ENCODE measurements around the gene NRIP1. TPM values are rescaled to one million over a fixed set of nuclear protein-coding genes. Genes with fewer than 3 reads are reported as not detected.
"Not testable (repeated sequence)": the region's sequence is repeated elsewhere in the genome, so short reads cannot be mapped to it uniquely, and the experiment has no call there.

Gene NRIP1
- total RNA-seq, 4 donors from 2014 or later: 21.5 to 30.7 (median 28.2) TPM

GRCh38 chr21:14942801-14943490 is 121.9 kb downstream of the NRIP1 start:
- H3K27me3 ChIP-seq: no peaks in the 10 kb centered on the region
- WGBS, 2 donors (ENCODE audit: low coverage in 1 of 2): 58 to 69% methylated on average over 2 of the region's 2 CpGs
- no peaks in the 10 kb centered on the region for H3K36me3 ChIP-seq
- no peak overlapping the region for H3K27ac ChIP-seq
- no peak for ATAC-seq
- H3K4me3 ChIP-seq: no peak overlapping the region
- TF ChIP-seq, protein P1, sequence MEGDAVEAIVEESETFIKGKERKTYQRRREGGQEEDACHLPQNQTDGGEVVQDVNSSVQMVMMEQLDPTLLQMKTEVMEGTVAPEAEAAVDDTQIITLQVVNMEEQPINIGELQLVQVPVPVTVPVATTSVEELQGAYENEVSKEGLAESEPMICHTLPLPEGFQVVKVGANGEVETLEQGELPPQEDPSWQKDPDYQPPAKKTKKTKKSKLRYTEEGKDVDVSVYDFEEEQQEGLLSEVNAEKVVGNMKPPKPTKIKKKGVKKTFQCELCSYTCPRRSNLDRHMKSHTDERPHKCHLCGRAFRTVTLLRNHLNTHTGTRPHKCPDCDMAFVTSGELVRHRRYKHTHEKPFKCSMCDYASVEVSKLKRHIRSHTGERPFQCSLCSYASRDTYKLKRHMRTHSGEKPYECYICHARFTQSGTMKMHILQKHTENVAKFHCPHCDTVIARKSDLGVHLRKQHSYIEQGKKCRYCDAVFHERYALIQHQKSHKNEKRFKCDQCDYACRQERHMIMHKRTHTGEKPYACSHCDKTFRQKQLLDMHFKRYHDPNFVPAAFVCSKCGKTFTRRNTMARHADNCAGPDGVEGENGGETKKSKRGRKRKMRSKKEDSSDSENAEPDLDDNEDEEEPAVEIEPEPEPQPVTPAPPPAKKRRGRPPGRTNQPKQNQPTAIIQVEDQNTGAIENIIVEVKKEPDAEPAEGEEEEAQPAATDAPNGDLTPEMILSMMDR (IDR thresholded peaks at IDR 0.05): no peak
- no peak for TF ChIP-seq POLR2AphosphoS5 (IDR thresholded peaks at IDR 0.05)
- no peak for TF ChIP-seq EP300 (IDR thresholded peaks at IDR 0.05)
- TF ChIP-seq POLR2A (IDR thresholded peaks at IDR 0.05): no peak
- peaks cover 0 to 6% (median 0%) of the 10 kb centered on the region in 3 donors for H3K9me3 ChIP-seq
- H3K4me1 ChIP-seq: no peaks in the 10 kb centered on the region

DNA sequence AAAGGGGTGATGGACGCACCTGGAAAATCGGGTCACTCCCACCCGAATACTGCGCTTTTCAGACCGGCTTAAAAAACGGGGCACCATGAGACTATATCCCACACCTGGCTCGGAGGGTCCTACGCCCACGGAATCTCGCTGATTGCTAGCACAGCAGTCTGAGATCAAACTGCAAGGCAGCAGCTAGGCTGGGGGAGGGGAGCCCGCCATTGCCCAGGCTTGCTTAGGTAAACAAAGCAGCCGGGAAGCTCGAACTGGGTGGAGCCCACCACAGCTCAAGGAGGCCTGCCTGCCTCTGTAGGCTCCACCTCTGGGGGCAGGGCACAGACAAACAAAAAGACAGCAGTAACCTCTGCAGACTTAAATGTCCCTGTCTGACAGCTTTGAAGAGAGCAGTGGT is 137.5 kb downstream of the NRIP1 start:
- H3K4me3 ChIP-seq, H3K36me3 ChIP-seq, ATAC-seq, H3K4me1 ChIP-seq, H3K9me3 ChIP-seq, H3K27ac ChIP-seq, H3K27me3 ChIP-seq: not testable (repeated sequence)
- no CpG with 5 or more reads among the region's 13 CpGs for WGBS, 2 donors (ENCODE audit: low coverage in 1 of 2)

- H3K36me3 ChIP-seq: no peaks in the 10 kb centered on the region
- TF ChIP-seq EP300 (IDR thresholded peaks at IDR 0.05) (no peak), POLR2AphosphoS5 (IDR thresholded peaks at IDR 0.05) (no peak), POLR2A (IDR thresholded peaks at IDR 0.05) (no peak)
- TF ChIP-seq, protein P1 (IDR thresholded peaks at IDR 0.05): no peak
- H3K27me3 ChIP-seq: no peaks in the 10 kb centered on the region
- WGBS, 2 donors (ENCODE audit: low coverage in 1 of 2): 39 to 51% methylated on average over 3 of the region's 3 CpGs
- no peak overlapping the region for H3K27ac ChIP-seq
- no peak overlapping the region for H3K4me3 ChIP-seq
- H3K9me3 ChIP-seq: no peaks in the 10 kb centered on the region
- no peak for ATAC-seq
- no peaks in the 10 kb centered on the region for H3K4me1 ChIP-seq
Observed at GRCh38 chr21:14926186-14926585, 138.6 kb downstream of the NRIP1 start.

DNA sequence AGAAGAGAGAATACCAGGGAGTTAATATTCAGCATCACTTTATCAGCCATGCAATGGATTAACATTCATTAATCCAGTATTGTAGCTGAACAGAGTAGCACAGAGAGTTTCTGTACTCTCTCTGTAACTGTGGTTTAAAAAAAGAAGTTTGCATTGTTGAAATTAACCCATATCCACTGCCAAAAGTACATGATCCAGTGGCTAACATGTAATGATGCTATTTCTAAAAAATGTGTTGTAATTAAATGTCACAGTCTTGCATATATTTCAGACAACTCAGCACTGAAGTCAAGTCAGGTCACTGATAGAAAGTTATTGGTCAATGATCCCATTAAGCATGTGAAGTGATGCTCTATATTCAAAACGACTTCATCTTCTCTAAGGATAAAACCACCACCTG is 141.3 kb downstream of the NRIP1 start:
- no peak for ATAC-seq
- Histone ChIP-seq H3K4me3 (no peak overlapping the region), H3K4me1 (no peaks in the 10 kb centered on the region), H3K36me3 (no peaks in the 10 kb centered on the region), H3K27me3 (no peaks in the 10 kb centered on the region), H3K27ac (no peak overlapping the region), H3K9me3 (no peaks in the 10 kb centered on the region)
- WGBS, 2 donors (ENCODE audit: low coverage in 1 of 2): 57 to 64% methylated on average over 1 of the region's 1 CpG
- no peak for TF ChIP-seq POLR2A (IDR thresholded peaks at IDR 0.05)
- TF ChIP-seq, protein P1 (IDR thresholded peaks at IDR 0.05): no peak
- TF ChIP-seq EP300 (IDR thresholded peaks at IDR 0.05): no peak

DNA sequence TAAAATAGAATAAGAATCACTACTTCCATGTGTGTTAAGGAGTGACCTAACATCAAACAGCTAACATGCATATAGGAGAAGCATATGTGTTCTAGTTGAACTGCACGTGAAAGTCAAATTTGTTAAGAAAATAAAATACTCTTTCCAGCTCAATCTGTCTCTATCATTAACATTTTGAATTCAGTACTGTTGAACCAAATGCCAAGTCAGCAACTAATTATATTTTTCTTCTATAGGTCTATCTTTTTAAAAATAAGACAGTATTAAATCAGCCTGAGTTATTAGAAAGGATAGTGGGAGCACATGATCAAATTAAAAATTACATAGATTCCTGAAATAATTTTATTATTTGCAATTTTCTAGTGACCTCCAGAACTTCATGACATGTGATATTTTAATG is 141.8 kb downstream of the NRIP1 start:
- no peaks in the 10 kb centered on the region for H3K27me3 ChIP-seq

More for the DNA sequence above, 141.8 kb downstream of the NRIP1 start:
- Histone ChIP-seq H3K4me3 (no peak overlapping the region), H3K27ac (no peak overlapping the region), H3K36me3 (no peaks in the 10 kb centered on the region), H3K9me3 (no peaks in the 10 kb centered on the region), H3K4me1 (no peaks in the 10 kb centered on the region)
- WGBS, 2 donors (ENCODE audit: low coverage in 1 of 2): 50 to 71% methylated on average over 1 of the region's 1 CpG
- TF ChIP-seq EP300 (IDR thresholded peaks at IDR 0.05) (no peak), POLR2A (IDR thresholded peaks at IDR 0.05) (no peak), POLR2AphosphoS5 (IDR thresholded peaks at IDR 0.05) (no peak)
- TF ChIP-seq, protein P1 (IDR thresholded peaks at IDR 0.05): no peak
- no peak for ATAC-seq

Data from gastroesophageal sphincter (tissue), 4 donors.